ENCODE results near the gene LRRC71. TPM values are rescaled to one million over a fixed set of nuclear protein-coding genes. Genes with fewer than 3 reads are reported as not detected.
"Not testable (repeated sequence)": the region's sequence is repeated elsewhere in the genome, so short reads cannot be mapped to it uniquely, and the experiment has no call there.

The LRRC71 gene
- total RNA-seq, 1 donor from 2014 or later = not detected

DNA sequence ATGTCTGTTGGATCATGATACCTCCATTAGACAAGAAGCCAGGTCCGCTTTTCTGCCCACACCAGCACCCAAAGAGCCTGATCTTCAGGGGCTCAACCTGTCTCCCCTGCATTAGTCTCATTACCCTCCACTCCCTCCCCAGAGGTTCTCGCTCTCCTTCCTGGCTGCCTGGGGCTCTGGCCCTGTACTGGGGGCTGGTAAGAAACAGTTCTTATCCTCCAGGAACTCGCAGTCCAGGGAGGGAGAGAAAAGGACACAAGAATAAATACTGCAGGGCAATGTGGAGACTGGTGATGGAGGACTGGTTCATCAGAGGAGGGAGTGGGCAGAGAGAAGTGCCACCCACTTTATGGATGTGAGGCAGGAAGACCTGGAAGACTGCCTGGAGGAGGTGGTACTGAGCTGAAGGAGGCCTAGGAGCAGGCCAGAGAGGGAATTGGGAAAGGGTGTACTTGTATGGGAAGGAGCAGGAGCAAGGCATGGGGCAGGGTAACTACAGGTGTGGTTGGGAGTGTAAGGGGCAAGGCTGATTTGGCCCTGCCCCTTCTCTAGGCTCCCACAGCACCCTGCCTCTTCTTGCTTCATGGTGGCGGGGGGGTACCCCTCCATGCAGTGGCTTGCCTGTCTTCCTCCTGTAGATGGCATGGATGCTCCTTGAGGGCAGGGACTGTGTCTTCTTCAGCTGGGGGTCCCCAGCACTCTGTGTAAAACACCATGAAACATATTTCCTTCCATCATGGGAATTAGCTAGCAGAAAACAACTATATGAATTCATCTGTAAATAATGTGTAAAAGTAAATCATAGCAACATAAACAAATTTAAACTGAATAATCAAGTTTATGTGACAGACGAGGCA, 5.0 kb downstream of the LRRC71 start:
- TF ChIP-seq, protein P1, sequence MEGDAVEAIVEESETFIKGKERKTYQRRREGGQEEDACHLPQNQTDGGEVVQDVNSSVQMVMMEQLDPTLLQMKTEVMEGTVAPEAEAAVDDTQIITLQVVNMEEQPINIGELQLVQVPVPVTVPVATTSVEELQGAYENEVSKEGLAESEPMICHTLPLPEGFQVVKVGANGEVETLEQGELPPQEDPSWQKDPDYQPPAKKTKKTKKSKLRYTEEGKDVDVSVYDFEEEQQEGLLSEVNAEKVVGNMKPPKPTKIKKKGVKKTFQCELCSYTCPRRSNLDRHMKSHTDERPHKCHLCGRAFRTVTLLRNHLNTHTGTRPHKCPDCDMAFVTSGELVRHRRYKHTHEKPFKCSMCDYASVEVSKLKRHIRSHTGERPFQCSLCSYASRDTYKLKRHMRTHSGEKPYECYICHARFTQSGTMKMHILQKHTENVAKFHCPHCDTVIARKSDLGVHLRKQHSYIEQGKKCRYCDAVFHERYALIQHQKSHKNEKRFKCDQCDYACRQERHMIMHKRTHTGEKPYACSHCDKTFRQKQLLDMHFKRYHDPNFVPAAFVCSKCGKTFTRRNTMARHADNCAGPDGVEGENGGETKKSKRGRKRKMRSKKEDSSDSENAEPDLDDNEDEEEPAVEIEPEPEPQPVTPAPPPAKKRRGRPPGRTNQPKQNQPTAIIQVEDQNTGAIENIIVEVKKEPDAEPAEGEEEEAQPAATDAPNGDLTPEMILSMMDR (IDR thresholded peaks at IDR 0.05; ENCODE audit: unreplicated experiment) = no peak
- no peaks in the 10 kb centered on the region for H3K9me3 Mint-ChIP-seq (ENCODE audit: low read depth)
- H3K27ac Mint-ChIP-seq = no peak overlapping the region
- H3K4me1 Mint-ChIP-seq (ENCODE audit: low read depth) = peaks cover 8% of the 10 kb centered on the region
- no peak overlapping the region for H3K4me3 Mint-ChIP-seq (ENCODE audit: low read depth)
- no peak for DNase-seq (ENCODE audit: low spot score, unreplicated experiment)
- H3K27me3 Mint-ChIP-seq = peaks cover 98% of the 10 kb centered on the region
- no peaks in the 10 kb centered on the region for H3K36me3 Mint-ChIP-seq (ENCODE audit: insufficient read depth)

DNA sequence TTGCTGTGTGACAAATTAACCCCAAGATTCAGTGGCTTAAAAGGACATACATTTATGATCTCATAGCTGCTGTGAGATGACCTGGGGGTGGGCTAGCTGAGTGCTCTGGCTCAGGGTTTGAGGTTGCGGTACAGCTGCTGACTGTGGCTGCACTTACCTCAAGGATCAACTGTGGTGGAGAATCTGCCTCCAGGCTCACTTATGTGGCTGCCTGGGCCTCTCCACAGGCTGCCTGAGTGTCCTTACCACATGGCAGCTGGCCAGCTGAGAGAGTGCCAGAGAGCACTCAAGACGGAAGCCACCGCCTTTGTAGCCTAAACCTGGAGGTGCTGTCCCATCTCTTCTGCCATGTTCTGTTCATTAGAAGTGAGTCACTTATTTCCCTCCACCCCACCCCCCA, 5.7 kb downstream of the LRRC71 start:
- no peaks in the 10 kb centered on the region for H3K36me3 Mint-ChIP-seq (ENCODE audit: insufficient read depth)
- TF ChIP-seq, protein P1 (IDR thresholded peaks at IDR 0.05; ENCODE audit: unreplicated experiment) = no peak
- H3K9me3 Mint-ChIP-seq (ENCODE audit: low read depth) = no peaks in the 10 kb centered on the region
- DNase-seq (ENCODE audit: low spot score, unreplicated experiment) = no peak
- H3K4me3 Mint-ChIP-seq (ENCODE audit: low read depth) = no peak overlapping the region
- no peak overlapping the region for H3K27ac Mint-ChIP-seq
- peaks cover 8% of the 10 kb centered on the region for H3K4me1 Mint-ChIP-seq (ENCODE audit: low read depth)
- peaks cover 97% of the 10 kb centered on the region for H3K27me3 Mint-ChIP-seq

DNA sequence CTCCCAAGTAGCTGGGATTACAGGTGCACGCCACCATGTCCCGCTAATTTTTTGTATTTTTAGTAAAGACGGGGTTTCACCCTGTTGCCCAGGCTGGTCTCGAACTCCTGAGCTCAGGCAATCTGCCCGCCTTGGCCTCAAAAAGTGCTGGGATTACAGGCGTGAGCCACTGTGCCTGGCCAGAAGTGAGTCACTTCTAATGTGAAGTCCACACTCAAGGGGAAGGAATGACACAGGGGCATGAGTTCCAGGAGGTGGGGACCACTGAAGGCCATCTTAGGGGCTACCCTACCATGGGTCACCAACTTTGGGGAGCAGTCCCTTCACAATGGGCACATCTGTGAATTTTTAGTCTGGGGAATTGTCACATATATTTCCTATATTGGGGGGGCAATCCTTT, 6.3 kb downstream of the LRRC71 start:
- H3K4me1 Mint-ChIP-seq (ENCODE audit: low read depth); H3K9me3 Mint-ChIP-seq (ENCODE audit: low read depth); H3K36me3 Mint-ChIP-seq (ENCODE audit: insufficient read depth); H3K27ac Mint-ChIP-seq; DNase-seq (ENCODE audit: low spot score, unreplicated experiment); H3K4me3 Mint-ChIP-seq (ENCODE audit: low read depth): not testable (repeated sequence)
- peaks cover 97% of the 10 kb centered on the region for H3K27me3 Mint-ChIP-seq

DNA sequence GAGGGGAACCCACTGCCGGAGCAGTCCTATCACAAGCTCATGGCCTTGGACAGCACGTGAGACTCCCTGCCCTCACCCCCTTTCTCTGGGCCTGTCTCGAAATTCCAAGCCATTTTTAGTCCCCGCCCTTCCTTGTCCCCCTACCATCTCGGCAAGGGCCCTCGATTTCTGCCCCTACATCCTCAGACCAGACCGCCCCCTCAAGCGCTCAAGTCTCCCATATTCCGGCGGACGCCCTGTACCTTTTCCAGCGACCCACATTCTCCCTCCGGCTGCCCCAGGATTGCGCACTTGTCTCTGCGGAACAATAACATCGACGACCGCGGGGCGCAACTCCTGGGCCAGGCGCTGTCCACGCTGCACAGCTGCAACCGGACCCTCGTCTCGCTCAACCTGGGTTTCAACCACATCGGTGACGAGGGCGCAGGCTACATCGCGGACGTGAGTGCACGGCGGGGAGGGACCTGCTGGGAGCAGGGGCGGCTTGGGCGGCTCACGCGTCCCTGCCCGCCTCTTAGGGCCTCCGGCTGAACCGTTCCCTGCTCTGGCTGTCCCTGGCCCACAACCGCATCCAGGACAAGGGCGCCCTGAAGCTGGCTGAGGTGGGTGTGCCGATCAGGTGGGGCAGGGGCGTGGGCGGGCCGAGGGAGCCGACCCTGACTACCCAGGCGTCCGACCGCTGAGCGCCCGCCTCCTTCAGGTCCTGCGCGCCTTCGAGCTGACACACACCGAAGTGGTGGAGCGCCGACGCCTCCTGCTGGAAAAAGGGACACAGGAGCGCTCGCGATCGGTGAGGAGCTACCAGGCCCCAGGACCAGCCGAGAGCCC, 7.0 kb downstream of the LRRC71 start:
- no peak overlapping the region for H3K27ac Mint-ChIP-seq
- H3K9me3 Mint-ChIP-seq (ENCODE audit: low read depth) = no peaks in the 10 kb centered on the region
- peak overlapping the region; percentile 44 for H3K4me3 Mint-ChIP-seq (ENCODE audit: low read depth)
- peaks cover 89% of the 10 kb centered on the region for H3K27me3 Mint-ChIP-seq
- peaks cover 8% of the 10 kb centered on the region for H3K4me1 Mint-ChIP-seq (ENCODE audit: low read depth)
- TF ChIP-seq, protein P1 (IDR thresholded peaks at IDR 0.05; ENCODE audit: unreplicated experiment) = peak; percentile 68
- DNase-seq (ENCODE audit: low spot score, unreplicated experiment) = peak; percentile 71
- H3K36me3 Mint-ChIP-seq (ENCODE audit: insufficient read depth) = no peaks in the 10 kb centered on the region

DNA sequence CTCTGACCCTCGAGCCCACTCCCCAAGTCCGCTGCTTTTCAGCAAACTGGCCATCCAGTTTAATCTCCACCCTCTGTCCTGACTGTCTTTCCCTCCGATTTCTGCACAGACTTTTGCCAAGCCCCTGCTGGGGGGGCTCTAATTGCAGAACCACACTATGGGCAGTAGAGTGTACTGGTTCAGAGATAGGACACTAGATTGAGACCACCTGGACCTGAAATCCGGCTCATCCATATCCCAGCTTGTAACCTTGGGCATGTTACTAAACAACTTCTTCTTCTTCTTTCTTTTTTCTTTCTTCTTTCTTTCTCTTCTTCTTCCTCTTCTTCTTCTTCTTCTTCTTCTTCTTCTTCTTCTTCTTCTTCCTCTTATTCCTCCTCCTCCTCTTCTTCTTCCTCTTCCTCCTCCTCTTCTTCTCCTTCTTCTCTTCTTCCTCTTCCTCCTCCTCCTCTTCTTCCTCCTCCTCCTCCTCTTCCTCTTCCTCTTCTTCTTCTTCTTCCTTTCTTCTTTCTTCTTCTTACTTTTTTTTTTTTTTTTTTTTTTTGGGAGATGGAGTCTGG, 7.7 kb downstream of the LRRC71 start:
- Mint-ChIP-seq H3K27ac (no peak overlapping the region), H3K36me3 (ENCODE audit: insufficient read depth) (peaks cover 1% of the 10 kb centered on the region), H3K27me3 (peaks cover 82% of the 10 kb centered on the region), H3K9me3 (ENCODE audit: low read depth) (no peaks in the 10 kb centered on the region), H3K4me1 (ENCODE audit: low read depth) (peaks cover 8% of the 10 kb centered on the region), H3K4me3 (ENCODE audit: low read depth) (peak overlapping the region; percentile 44)
- TF ChIP-seq, protein P1 (IDR thresholded peaks at IDR 0.05; ENCODE audit: unreplicated experiment) = no peak
- DNase-seq (ENCODE audit: low spot score, unreplicated experiment) = no peak
